Brain microvascular endothelial cell (primary cell): ENCODE results near the gene MYCN.

Experiments
- DNase-seq: peaks from one replicate; pipeline ENCODE4 v3.0.0-alpha.2; 2020
- H3K27ac ChIP-seq: fragments of 250-450 bp; sonication (Bioruptor Pico); 2 replicates; pipeline ENCODE4 v1.5.1; 2020; ENCODE audit warnings: mild to moderate bottlenecking, moderate library complexity
- H3K27me3 ChIP-seq: fragments of 250-450 bp; sonication (Bioruptor Pico); replicated peaks from 2 replicates; pipeline ENCODE4 v1.5.1; 2020; ENCODE audit warnings: mild to moderate bottlenecking
- H3K36me3 ChIP-seq: fragments of 250-450 bp; sonication (Bioruptor Pico); replicated peaks from 2 replicates; pipeline ENCODE4 v1.5.1; 2020; ENCODE audit warnings: mild to moderate bottlenecking
- H3K4me3 ChIP-seq: 2 replicates; pipeline ENCODE4 v1.5.1; 2011; ENCODE audit warnings: low read depth, mild to moderate bottlenecking, control low read depth, low read length, moderate library complexity
- in situ Hi-C: cut with HindIII; loops from 2 replicates; pipeline ENCODE4 v1.10.0; 2017; ENCODE audit warnings: low sequenced_read_pairs, low pct_ligation_motif_present
- TF ChIP-seq, protein P1 (sequence below): IDR thresholded peaks from 2 replicates; pipeline ENCODE4 v1.5.1; 2011; ENCODE audit warnings: low read depth, mild to moderate bottlenecking, moderate library complexity, low read length, control low read depth, inconsistent platforms; ENCODE audit errors: missing control alignments

The MYCN gene

DNA sequence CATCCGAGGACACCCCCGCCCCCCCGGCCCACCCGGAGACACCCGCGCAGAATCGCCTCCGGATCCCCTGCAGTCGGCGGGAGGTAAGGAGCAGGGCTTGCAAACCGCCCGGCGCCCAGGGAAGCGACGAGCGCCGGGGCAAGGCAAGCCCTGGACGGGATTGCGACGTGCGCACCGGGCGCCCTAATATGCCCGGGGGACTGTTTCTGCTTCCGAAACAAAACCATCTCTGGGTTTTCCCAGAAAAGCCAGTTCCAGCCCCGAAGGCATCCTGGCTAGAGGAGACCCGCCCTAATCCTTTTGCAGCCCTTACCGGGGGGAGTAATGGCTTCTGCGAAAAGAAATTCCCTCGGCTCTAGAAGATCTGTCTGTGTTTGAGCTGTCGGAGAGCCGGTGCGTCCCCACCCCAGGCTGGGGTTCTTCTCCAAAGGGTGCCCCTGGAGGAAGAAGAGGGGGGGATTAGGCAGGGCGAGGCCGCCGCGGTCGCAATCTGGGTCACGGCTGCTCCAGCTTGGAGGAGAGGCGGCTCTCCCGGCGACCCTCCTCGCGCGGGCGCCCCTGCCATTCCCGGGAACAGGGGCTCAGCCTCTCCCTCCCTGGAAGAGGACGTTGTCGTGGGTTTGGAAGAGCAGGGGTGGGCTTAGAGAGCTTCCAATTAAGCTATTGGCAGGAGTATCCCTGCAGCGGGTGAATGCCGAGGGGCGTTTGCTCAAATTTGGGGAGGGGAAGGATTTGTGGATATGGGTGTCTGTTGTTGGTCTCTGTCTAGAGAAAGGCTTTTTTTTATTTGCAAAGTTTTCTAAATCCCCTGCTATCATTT lies 521 bp downstream of the MYCN start:
- Histone ChIP-seq H3K27me3 (peaks cover 52% of the 10 kb centered on the region), H3K36me3 (no peaks in the 10 kb centered on the region), H3K27ac (no peak overlapping the region), H3K4me3 (no peak overlapping the region)
- TF ChIP-seq, protein P1, sequence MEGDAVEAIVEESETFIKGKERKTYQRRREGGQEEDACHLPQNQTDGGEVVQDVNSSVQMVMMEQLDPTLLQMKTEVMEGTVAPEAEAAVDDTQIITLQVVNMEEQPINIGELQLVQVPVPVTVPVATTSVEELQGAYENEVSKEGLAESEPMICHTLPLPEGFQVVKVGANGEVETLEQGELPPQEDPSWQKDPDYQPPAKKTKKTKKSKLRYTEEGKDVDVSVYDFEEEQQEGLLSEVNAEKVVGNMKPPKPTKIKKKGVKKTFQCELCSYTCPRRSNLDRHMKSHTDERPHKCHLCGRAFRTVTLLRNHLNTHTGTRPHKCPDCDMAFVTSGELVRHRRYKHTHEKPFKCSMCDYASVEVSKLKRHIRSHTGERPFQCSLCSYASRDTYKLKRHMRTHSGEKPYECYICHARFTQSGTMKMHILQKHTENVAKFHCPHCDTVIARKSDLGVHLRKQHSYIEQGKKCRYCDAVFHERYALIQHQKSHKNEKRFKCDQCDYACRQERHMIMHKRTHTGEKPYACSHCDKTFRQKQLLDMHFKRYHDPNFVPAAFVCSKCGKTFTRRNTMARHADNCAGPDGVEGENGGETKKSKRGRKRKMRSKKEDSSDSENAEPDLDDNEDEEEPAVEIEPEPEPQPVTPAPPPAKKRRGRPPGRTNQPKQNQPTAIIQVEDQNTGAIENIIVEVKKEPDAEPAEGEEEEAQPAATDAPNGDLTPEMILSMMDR = no peak
- no peak for DNase-seq
- in situ Hi-C loops = no loop called here

DNA sequence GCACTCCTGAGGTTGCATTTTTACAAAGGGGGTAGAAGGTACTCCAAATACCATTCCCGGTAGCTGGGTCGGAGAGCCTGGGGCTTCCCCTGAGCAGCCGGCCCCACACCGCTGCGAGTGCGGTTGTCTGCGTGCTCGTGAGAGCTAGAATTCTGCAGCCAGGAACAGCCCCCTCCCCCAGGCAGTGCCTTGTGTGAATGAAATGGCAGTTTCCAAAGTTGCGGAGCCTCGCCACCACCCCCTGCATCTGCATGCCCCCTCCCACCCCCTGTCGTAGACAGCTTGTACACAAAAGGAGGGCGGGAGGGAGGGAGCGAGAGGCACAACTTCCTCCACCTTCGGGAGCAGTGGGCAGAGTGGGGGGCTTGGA lies 1.1 kb downstream of the MYCN start:
- Histone ChIP-seq H3K4me3 (no peak overlapping the region), H3K36me3 (no peaks in the 10 kb centered on the region), H3K27ac (no peak overlapping the region), H3K27me3 (peaks cover 52% of the 10 kb centered on the region)
- TF ChIP-seq, protein P1 = no peak
- in situ Hi-C loops = no loop called here
- DNase-seq = no peak

DNA sequence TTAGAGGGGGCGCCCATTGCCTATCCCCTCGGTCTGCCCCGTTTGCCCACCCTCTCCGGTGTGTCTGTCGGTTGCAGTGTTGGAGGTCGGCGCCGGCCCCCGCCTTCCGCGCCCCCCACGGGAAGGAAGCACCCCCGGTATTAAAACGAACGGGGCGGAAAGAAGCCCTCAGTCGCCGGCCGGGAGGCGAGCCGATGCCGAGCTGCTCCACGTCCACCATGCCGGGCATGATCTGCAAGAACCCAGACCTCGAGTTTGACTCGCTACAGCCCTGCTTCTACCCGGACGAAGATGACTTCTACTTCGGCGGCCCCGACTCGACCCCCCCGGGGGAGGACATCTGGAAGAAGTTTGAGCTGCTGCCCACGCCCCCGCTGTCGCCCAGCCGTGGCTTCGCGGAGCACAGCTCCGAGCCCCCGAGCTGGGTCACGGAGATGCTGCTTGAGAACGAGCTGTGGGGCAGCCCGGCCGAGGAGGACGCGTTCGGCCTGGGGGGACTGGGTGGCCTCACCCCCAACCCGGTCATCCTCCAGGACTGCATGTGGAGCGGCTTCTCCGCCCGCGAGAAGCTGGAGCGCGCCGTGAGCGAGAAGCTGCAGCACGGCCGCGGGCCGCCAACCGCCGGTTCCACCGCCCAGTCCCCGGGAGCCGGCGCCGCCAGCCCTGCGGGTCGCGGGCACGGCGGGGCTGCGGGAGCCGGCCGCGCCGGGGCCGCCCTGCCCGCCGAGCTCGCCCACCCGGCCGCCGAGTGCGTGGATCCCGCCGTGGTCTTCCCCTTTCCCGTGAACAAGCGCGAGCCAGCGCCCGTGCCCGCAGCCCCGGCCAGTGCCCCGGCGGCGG lies 1.7 kb downstream of the MYCN start:
- no peak overlapping the region for H3K4me3 ChIP-seq
- in situ Hi-C loops = no loop called here
- no peak overlapping the region for H3K27ac ChIP-seq
- DNase-seq = no peak
- TF ChIP-seq, protein P1 = no peak
- no peaks in the 10 kb centered on the region for H3K36me3 ChIP-seq
- H3K27me3 ChIP-seq = peaks cover 52% of the 10 kb centered on the region

DNA sequence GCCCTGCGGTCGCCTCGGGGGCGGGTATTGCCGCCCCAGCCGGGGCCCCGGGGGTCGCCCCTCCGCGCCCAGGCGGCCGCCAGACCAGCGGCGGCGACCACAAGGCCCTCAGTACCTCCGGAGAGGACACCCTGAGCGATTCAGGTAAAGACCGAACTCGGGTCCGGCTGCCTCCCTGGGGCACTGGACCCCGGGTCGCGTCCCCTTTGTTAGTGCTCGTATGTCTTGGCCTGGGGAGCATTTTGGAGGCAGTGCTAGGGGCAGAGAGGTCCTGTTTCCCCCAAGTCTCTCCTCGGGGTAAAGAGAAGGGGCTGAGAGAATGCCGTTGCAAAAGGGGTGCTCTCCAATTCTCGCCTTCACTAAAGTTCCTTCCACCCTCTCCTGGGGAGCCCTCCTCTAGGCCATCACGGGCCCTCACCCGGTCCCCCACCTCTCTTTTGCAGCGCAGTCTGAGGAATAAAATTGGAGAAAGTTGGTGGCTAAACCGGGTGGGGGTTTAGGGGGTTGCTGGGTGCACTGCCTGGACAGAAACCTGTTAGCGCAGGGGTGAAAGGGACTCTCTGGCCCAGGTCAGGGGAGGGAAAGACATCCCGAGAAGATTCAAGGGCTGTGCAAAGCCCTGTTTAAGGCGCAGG lies 2.5 kb downstream of the MYCN start:
- H3K27me3 ChIP-seq = peaks cover 52% of the 10 kb centered on the region

DNA sequence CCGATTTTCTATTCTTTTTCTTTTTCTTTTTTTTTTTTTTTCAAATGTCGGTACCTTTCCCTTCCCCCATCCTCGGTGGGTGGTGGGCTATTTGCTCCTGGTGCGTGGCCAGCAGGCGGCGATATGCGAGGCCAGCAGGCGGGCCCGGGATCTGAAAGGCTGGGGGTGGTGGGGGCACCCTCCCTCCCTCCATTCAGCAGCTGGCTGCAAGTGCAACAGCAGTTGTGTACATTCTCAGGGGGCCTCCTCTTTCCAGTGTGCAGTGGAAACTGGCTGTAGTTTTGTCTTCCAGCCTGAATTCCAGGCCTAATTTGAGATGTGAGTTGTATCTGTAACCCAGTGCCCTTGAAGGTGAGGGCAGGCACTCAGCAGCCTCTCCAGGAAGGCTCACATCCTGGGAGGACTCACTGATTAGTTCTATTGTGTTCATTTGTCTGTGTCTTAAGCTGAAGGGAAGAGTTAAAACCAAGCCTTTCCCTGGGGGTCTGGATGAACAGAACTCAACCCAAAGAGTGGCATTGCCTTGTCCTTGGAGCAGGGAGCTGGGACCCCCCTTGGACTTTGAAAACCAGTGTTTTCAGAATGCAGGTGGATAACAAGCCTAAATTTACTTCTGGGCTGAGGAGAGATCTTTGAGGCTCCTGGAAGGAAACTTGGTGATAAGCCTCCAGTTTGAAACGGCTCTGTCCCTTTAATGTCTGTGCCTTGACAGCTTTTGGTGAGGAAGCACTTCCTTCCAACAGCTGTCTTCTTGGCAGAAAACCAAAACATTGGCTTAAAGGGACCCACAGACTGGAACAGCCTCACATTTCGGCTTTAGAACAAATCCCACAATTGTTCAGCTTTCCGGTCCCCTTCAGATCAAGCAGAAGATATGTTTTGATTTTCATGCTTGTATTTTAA lies 3.3 kb downstream of the MYCN start:
- Histone ChIP-seq H3K27ac (no peak overlapping the region), H3K4me3 (no peak overlapping the region), H3K36me3 (no peaks in the 10 kb centered on the region), H3K27me3 (peaks cover 49% of the 10 kb centered on the region)
- in situ Hi-C loops = no loop called here
- TF ChIP-seq, protein P1 = no peak
- no peak for DNase-seq

More for the DNA sequence above, 2.5 kb downstream of the MYCN start:
- no peak for DNase-seq
- no peaks in the 10 kb centered on the region for H3K36me3 ChIP-seq
- TF ChIP-seq, protein P1 = no peak
- no peak overlapping the region for H3K27ac ChIP-seq
- in situ Hi-C loops = no loop called here
- H3K4me3 ChIP-seq = no peak overlapping the region
